BE2C (cell line): ENCODE data around the gene SNX24.

ENCODE experiments used
- DNase-seq: peaks from one replicate; pipeline ENCODE4 v3.0.0-alpha.2; 2020
- H3K27me3 ChIP-seq: fragments of 250-450 bp; sonication (Bioruptor Pico); 2 replicates; pipeline ENCODE4 v1.5.1; 2020; ENCODE audit warnings: mild to moderate bottlenecking
- H3K36me3 ChIP-seq: fragments of 250-450 bp; sonication (Bioruptor Pico); 2 replicates; pipeline ENCODE4 v1.5.1; 2020; ENCODE audit warnings: mild to moderate bottlenecking
- H3K4me1 ChIP-seq: fragments of 250-450 bp; sonication (Bioruptor Pico); 2 replicates; pipeline ENCODE4 v1.5.1; 2020
- H3K4me3 ChIP-seq: 2 replicates; pipeline ENCODE4 v1.5.1; 2011; ENCODE audit warnings: low read depth, low read length
- H3K9me3 ChIP-seq: fragments of 250-450 bp; sonication (Bioruptor Pico); 2 replicates; pipeline ENCODE4 v1.5.1; 2020
- CTCF ChIP-seq: IDR thresholded peaks from 2 replicates; pipeline ENCODE4 v1.5.1; 2012; ENCODE audit warnings: mild to moderate bottlenecking, low read depth, low read length

The SNX24 gene

DNA sequence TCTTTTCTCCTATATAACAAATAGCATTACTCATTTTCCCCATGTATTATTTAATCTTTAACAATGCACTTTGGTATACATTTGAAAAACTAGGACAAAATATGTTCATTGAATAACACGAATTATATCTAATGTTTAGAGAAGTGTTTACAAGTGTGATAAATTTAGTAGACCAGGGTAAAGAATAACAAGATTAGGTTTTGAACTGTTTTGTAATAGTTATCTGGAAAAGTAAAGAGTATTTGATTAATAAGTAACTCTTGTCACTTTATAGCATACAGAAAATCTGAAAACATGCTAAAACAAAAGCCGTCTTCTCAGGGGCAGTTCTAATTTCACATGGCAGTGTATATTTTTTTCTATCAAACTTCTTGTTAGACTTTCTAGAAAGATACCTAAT lies 132.7 kb downstream of the SNX24 start:
- DNase-seq = no peak
- Histone ChIP-seq H3K9me3 (no peaks in the 10 kb centered on the region), H3K4me3 (no peak overlapping the region), H3K27me3 (no peaks in the 10 kb centered on the region), H3K36me3 (no peaks in the 10 kb centered on the region), H3K4me1 (no peaks in the 10 kb centered on the region)
- no peak for TF ChIP-seq CTCF

DNA sequence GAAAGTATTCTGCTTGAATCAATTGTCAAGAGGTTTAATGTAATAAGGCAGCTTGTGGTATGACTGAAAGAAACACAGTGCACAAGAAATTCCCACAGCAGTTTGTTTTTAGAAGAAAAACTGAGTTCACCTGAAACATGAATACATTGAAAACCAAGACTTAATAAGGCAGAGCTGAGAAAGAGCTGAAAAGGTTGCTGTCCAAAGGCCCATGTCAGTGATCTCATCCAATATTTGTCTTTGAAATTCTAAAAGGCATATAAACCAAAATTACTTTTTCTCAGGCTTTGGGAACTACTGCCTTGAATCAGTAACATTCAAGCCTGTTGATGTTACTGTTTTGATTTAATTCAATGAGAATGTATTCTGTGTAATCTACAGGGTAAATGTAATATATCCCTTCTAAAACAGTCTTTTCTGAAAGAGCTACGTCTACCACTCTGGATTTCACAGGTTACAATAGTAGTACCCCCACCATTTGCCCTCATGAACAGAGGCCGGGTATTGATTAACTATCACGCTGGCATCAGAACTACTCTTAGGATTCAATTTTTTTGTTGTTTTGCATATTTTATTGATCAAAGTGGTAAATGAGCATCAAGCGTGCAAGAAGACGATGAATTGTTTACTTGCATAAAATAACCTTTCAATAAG lies 133.4 kb downstream of the SNX24 start:
- H3K4me1 ChIP-seq = no peaks in the 10 kb centered on the region
- no peaks in the 10 kb centered on the region for H3K27me3 ChIP-seq
- H3K4me3 ChIP-seq = no peak overlapping the region
- TF ChIP-seq CTCF = no peak
- no peak for DNase-seq
- H3K36me3 ChIP-seq = no peaks in the 10 kb centered on the region
- no peaks in the 10 kb centered on the region for H3K9me3 ChIP-seq

DNA sequence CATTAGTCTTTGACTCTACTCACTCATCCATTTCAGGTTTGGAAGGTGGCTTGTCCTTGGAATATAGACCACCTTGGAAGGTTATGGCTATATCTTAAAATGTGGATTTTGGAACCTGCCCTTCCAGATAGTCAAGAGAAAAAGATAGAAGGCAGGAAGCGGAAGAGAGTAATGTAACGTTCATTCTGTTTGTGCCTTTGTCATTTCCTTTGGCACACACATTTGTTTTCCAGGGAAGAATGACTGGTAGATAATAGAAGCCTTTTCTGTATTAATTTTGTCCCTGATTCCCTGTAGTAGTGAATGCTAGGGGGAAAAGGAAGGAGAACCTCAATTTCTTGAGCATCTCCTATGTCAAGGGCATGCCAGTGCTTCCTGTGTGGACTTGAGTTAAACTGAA lies 136.4 kb downstream of the SNX24 start:
- H3K36me3 ChIP-seq = no peaks in the 10 kb centered on the region
- no peaks in the 10 kb centered on the region for H3K4me1 ChIP-seq
- no peak for TF ChIP-seq CTCF
- no peak for DNase-seq
- H3K4me3 ChIP-seq = no peak overlapping the region
- H3K9me3 ChIP-seq = no peaks in the 10 kb centered on the region
- no peaks in the 10 kb centered on the region for H3K27me3 ChIP-seq

DNA sequence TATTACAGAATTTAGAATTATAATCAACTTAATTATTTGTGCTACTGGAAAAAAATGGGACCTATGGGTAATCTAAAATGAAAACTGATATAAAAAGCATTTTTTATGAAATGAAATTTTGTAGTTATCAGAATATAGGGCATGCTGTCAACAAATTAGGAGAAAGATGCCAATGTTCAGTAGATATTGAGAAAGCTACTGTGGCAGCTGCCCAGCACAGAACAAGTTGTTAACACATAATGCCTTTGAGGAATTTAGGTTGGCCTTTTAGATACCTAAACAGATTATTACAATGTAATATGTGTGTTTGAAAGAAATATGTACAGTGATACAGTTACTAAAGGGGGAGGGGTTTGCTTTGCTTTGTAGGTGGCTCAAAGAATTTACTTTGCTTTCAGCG lies 137.0 kb downstream of the SNX24 start:
- DNase-seq = no peak
- Histone ChIP-seq H3K4me3 (no peak overlapping the region), H3K36me3 (no peaks in the 10 kb centered on the region), H3K4me1 (no peaks in the 10 kb centered on the region), H3K27me3 (no peaks in the 10 kb centered on the region), H3K9me3 (no peaks in the 10 kb centered on the region)
- TF ChIP-seq CTCF = no peak

GRCh38 chr5:122984425-122984824 lies 139.0 kb downstream of the SNX24 start:
- no peak for DNase-seq
- Histone ChIP-seq H3K36me3 (no peaks in the 10 kb centered on the region), H3K9me3 (no peaks in the 10 kb centered on the region), H3K4me3 (no peak overlapping the region), H3K27me3 (no peaks in the 10 kb centered on the region), H3K4me1 (no peaks in the 10 kb centered on the region)
- TF ChIP-seq CTCF = no peak

DNA sequence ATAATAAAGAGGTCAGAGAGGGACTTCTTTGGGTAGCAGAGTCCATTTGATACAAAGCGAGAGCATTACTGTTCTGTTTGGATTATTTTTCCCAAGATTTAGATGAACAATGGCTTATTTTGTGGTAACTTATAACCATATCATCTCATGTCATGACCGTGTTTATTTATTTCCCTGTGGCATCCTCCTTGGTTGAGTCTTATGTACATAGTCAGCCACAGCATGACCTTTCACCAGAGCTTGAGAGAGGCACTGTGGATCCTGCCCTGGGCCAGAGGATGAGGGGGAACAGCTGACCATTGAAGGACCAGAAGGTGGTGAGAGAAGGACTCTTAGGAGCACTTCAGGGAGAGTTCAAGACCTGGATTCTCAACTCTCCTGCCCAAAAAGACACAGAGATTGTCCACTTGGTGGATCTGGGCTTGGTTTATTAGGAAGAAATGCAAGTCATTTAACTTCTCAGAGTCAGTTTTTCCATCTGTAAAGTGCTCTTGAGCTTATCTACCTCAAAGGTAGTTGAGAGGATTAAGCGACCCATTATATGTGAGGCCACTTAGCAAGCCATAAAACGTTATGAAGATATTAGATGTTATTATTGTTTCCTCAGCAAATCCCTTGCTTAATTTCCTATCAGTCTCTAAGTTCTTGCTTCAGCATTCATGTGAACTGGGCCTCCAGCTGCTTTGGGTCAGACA lies 139.7 kb downstream of the SNX24 start:
- Histone ChIP-seq H3K4me1 (no peaks in the 10 kb centered on the region), H3K9me3 (no peaks in the 10 kb centered on the region), H3K4me3 (no peak overlapping the region), H3K36me3 (no peaks in the 10 kb centered on the region), H3K27me3 (no peaks in the 10 kb centered on the region)
- DNase-seq = no peak
- TF ChIP-seq CTCF = no peak
